A673 (cell line): ENCODE results near the gene GRIK2. TPM values are rescaled to one million over a fixed set of nuclear protein-coding genes. Genes with fewer than 3 reads are reported as not detected.

Experiments
- BruUV-seq: library from RNA; stranded (reverse); fragments of 400-500 nt; replicated peaks from 2 replicates; lab custom pipeline; 2021; lab: Mats Ljungman, UMichigan
- CTCF ChIA-PET: fragments of 300-600 bp; sonication (Branson Sonifier 250); formaldehyde crosslinking; loops from one replicate; lab custom pipeline; 2022; ENCODE audit warnings: antibody characterized with exemption; lab: Charles Lee
- POLR2A ChIA-PET: fragments of 300-600 bp; sonication (Branson Sonifier 250); formaldehyde crosslinking; loops from one replicate; lab custom pipeline; 2022; ENCODE audit warnings: antibody characterized with exemption; ENCODE audit not compliant: low non-redundant PET; lab: Charles Lee
- DNase-seq: peaks from one replicate; pipeline ENCODE4 v3.0.0-alpha.2; 2015; ENCODE audit warnings: low spot score
- H3K27ac ChIP-seq: fragments of 200-600 bp; sonication (generic); 2 replicates; pipeline ENCODE4 v1.5.1; 2016; ENCODE audit warnings: mixed run types, low read depth, mild to moderate bottlenecking, mixed read lengths, antibody characterized with exemption, low read length; ENCODE audit not compliant: poor library complexity, severe bottlenecking
- H3K27me3 ChIP-seq: fragments of 200-600 bp; sonication (generic); replicated peaks from 2 replicates; pipeline ENCODE4 v1.6.1; 2017; ENCODE audit warnings: mixed run types, low read depth, mild to moderate bottlenecking, mixed read lengths, antibody characterized with exemption, low read length; ENCODE audit not compliant: insufficient read depth, poor library complexity
- H3K36me3 ChIP-seq: fragments of 200-600 bp; sonication (generic); 2 replicates; pipeline ENCODE4 v1.6.1; 2016; ENCODE audit warnings: mixed run types, mild to moderate bottlenecking, mixed read lengths, antibody characterized with exemption, low read length; ENCODE audit not compliant: insufficient read depth, poor library complexity, severe bottlenecking
- H3K4me1 ChIP-seq: fragments of 200-600 bp; sonication (generic); 2 replicates; pipeline ENCODE4 v1.6.1; 2017; ENCODE audit warnings: mixed run types, mild to moderate bottlenecking, mixed read lengths, antibody characterized with exemption, low read length; ENCODE audit not compliant: insufficient read depth, poor library complexity, severe bottlenecking
- H3K4me3 ChIP-seq: fragments of 200-600 bp; sonication (generic); 2 replicates; pipeline ENCODE4 v1.5.1; 2016; ENCODE audit warnings: low read depth, mixed run types, mild to moderate bottlenecking, mixed read lengths, low read length; ENCODE audit not compliant: poor library complexity, severe bottlenecking
- H3K9me3 ChIP-seq: fragments of 200-600 bp; sonication (generic); 2 replicates; pipeline ENCODE4 v1.6.1; 2016; ENCODE audit warnings: mixed run types, low read depth, mild to moderate bottlenecking, mixed read lengths, antibody characterized with exemption, low read length; ENCODE audit not compliant: poor library complexity, severe bottlenecking
- CTCF ChIP-seq: fragments of 300-800, 200-600 bp; sonication (generic); conservative IDR thresholded peaks from 2 replicates; pipeline ENCODE4 v1.5.1; 2017; ENCODE audit warnings: low read depth, mild to moderate bottlenecking, antibody characterized with exemption, low read length, moderate library complexity, mixed read lengths
- EZH2 ChIP-seq: fragments of 200-600 bp; sonication (generic); IDR thresholded peaks from 2 replicates; pipeline ENCODE4 v1.6.1; 2017; ENCODE audit warnings: borderline replicate concordance, low read depth, mild to moderate bottlenecking, mixed read lengths, antibody characterized with exemption, low read length; ENCODE audit not compliant: poor library complexity, severe bottlenecking
- intact Hi-C: fragments of 100-400 bp; cut with micrococcal nuclease; formaldehyde crosslinking; loops from one replicate; pipeline ENCODE4 v1.10.0; 2022; ENCODE audit not compliant: unreplicated experiment
- total RNA-seq: library from RNA; stranded (reverse); gene quantifications from 2 replicates; pipeline ENCODE4 v1.2.3, GENCODE V29; 2021

GRIK2 gene
- total RNA-seq, 1 experiment from 2014 or later, result 62.1 TPM

GRCh38 chr6:101730954-101731353, 337.4 kb downstream of the GRIK2 start:
- ChIA-PET POLR2A (no interaction called here), CTCF (no interaction called here)
- Histone ChIP-seq H3K36me3 (no peaks in the 10 kb centered on the region), H3K4me1 (peaks cover 5% of the 10 kb centered on the region), H3K27ac (no peak overlapping the region), H3K4me3 (no peak overlapping the region), H3K27me3 (no peaks in the 10 kb centered on the region), H3K9me3 (peaks cover 15% of the 10 kb centered on the region)
- DNase-seq, result no peak
- intact Hi-C loops, result no loop called here
- BruUV-seq, result no TSS peak
- TF ChIP-seq CTCF (no peak), EZH2 (no peak)

DNA sequence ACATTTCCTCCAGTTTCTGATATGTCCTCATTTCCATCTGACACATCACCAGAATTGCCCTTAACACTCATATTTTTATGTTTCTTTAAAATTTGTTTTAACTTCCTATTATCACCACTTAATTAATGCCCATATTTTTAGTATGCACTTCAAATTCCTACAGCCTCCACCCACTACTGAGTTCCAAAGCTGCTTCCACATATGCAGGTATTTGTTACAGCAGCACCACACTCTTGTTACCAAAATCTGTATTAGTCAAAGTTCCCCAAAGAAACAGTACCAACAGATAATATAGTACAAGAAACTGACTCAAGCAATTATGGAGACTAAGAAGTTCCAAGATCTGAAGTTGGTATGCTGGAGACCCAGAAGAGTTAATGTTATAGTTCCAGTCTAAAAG, 340.4 kb downstream of the GRIK2 start:
- TF ChIP-seq CTCF (no peak), EZH2 (no peak)
- Histone ChIP-seq H3K9me3 (peaks cover 18% of the 10 kb centered on the region), H3K27ac (no peak overlapping the region), H3K4me1 (peaks cover 5% of the 10 kb centered on the region), H3K36me3 (no peaks in the 10 kb centered on the region), H3K4me3 (no peak overlapping the region), H3K27me3 (no peaks in the 10 kb centered on the region)
- intact Hi-C loops, result no loop called here
- ChIA-PET POLR2A (no interaction called here), CTCF (no interaction called here)
- no peak for DNase-seq
- BruUV-seq, result no TSS peak

GRCh38 chr6:101738481-101738880, 345.0 kb downstream of the GRIK2 start:
- ChIA-PET POLR2A (no interaction called here), CTCF (no interaction called here)
- DNase-seq, result no peak
- intact Hi-C loops, result no loop called here
- H3K9me3 ChIP-seq, result peaks cover 18% of the 10 kb centered on the region
- H3K4me3 ChIP-seq, result no peak overlapping the region
- H3K36me3 ChIP-seq, result no peaks in the 10 kb centered on the region
- TF ChIP-seq CTCF (no peak), EZH2 (no peak)
- BruUV-seq, result no TSS peak
- H3K27ac ChIP-seq, result no peak overlapping the region
- no peaks in the 10 kb centered on the region for H3K27me3 ChIP-seq
- peaks cover 25% of the 10 kb centered on the region for H3K4me1 ChIP-seq
